Left lung (tissue), 10 donors: ENCODE results near the gene MRPL39. TPM values are rescaled to one million over a fixed set of nuclear protein-coding genes. Genes with fewer than 3 reads are reported as not detected.

Experiments
- ATAC-seq: fragments of 200-7000 bp; cut with Tn5 transposase; one replicate; pipeline ENCODE4 v1.9.1; 2020; ENCODE audit warnings: moderate library complexity
- DNase-seq, 4 donors: peaks; one replicate each; pipeline ENCODE4 v3.0.0-alpha.2; 2013 to 2020
- H3K27ac ChIP-seq, 2 donors: fragments of 200-600 bp; sonication (generic) in 1 of 2; one replicate each; pipeline versions ENCODE4 v1.5.0 to v1.8.0; 2020 to 2021
- H3K27me3 ChIP-seq, 2 donors: fragments of 200-600 bp; sonication (generic) in 1 of 2; one replicate each; pipeline versions ENCODE4 v1.5.0 to v1.8.0; 2020 to 2021
- H3K36me3 ChIP-seq, 2 donors: fragments of 200-600 bp; sonication (generic) in 1 of 2; one replicate each; pipeline versions ENCODE4 v1.5.0 to v1.8.0; 2020 to 2021
- H3K4me1 ChIP-seq, 2 donors: fragments of 200-600 bp; one replicate each; pipeline ENCODE4 v1.8.0; 2021
- H3K4me3 ChIP-seq, 2 donors: fragments of 200-600 bp; sonication (generic) in 1 of 2; one replicate each; pipeline versions ENCODE4 v1.5.0 to v1.8.0; 2020 to 2021; ENCODE audit warnings: mild to moderate bottlenecking in 1 of 2
- H3K9me3 ChIP-seq, 2 donors: fragments of 200-600 bp; sonication (generic) in 1 of 2; one replicate each; pipeline versions ENCODE4 v1.5.0 to v1.8.0; 2020 to 2021
- CTCF ChIP-seq, 2 donors: fragments of 200-600 bp; sonication (generic) in 1 of 2; IDR thresholded peaks; one replicate each; pipeline versions ENCODE4 v1.5.0 to v1.8.0; 2021; ENCODE audit warnings: antibody characterized with exemption in 2 of 2
- intact Hi-C, 2 donors: fragments of 100-400 bp; cut with DNase I; formaldehyde crosslinking; loops; one replicate each; pipeline versions ENCODE4 v1.11.2 to v1.14.2; 2022
- polyA plus RNA-seq, 6 donors: library from polyadenylated mRNA; unstranded; fragments of 120-200 nt; gene quantifications; one replicate each; pipeline ENCODE4 v1.2.1, GENCODE V29; 2013; ENCODE audit not compliant: insufficient read length in 6 of 6
- total RNA-seq, 2 donors: library from RNA; stranded (reverse); fragmentation: NEBNext Ultra II Directional; extraction: Animal tissue kit (Norgen Biotek cat#: 25700); gene quantifications; one replicate each; pipeline ENCODE4 v1.2.1, GENCODE V29; 2021
- donor health status: DM: no; HTN: yes; CAD: no.
- donor health status: DM: no; HTN: no; CAD: no.

The MRPL39 gene
- total and polyA plus RNA-seq, 8 donors, result 21.3 to 36.2 (median 33.1) TPM

- Histone ChIP-seq H3K36me3 (peaks cover 0 to 49% of the 10 kb centered on the region in 2 donors), H3K4me3 (no peak overlapping the region), H3K27me3 (no peaks in the 10 kb centered on the region), H3K4me1 (no peaks in the 10 kb centered on the region), H3K27ac (no peak overlapping the region), H3K9me3 (no peaks in the 10 kb centered on the region)
- no peak for DNase-seq
- intact Hi-C loops, result no loop called here
- ATAC-seq, result no peak
- no peak for TF ChIP-seq CTCF (IDR thresholded peaks at IDR 0.05)
Observed at GRCh38 chr21:25586326-25586725, 21.0 kb downstream of the MRPL39 start.

- no peaks in the 10 kb centered on the region for H3K4me1 ChIP-seq
- TF ChIP-seq CTCF (IDR thresholded peaks at IDR 0.05), result no peak
- intact Hi-C loops, result no loop called here
- H3K4me3 ChIP-seq, result no peak overlapping the region
- H3K27me3 ChIP-seq, result no peaks in the 10 kb centered on the region
- peaks cover 0 to 41% of the 10 kb centered on the region in 2 donors for H3K36me3 ChIP-seq
- no peak for DNase-seq
- ATAC-seq, result no peak
- H3K9me3 ChIP-seq, result no peaks in the 10 kb centered on the region
- no peak overlapping the region for H3K27ac ChIP-seq
Observed at GRCh38 chr21:25584833-25585676, 22.2 kb downstream of the MRPL39 start.

- no peaks in the 10 kb centered on the region for H3K9me3 ChIP-seq
- peaks cover 0 to 26% of the 10 kb centered on the region in 2 donors for H3K36me3 ChIP-seq
- TF ChIP-seq CTCF (IDR thresholded peaks at IDR 0.05), result no peak
- H3K4me3 ChIP-seq, result no peak overlapping the region
- DNase-seq (no peak), ATAC-seq (no peak)
- no peaks in the 10 kb centered on the region for H3K27me3 ChIP-seq
- no peaks in the 10 kb centered on the region for H3K4me1 ChIP-seq
- H3K27ac ChIP-seq, result no peak overlapping the region
- intact Hi-C loops, result no loop called here
Observed at GRCh38 chr21:25583370-25584130, 23.7 kb downstream of the MRPL39 start.

DNA sequence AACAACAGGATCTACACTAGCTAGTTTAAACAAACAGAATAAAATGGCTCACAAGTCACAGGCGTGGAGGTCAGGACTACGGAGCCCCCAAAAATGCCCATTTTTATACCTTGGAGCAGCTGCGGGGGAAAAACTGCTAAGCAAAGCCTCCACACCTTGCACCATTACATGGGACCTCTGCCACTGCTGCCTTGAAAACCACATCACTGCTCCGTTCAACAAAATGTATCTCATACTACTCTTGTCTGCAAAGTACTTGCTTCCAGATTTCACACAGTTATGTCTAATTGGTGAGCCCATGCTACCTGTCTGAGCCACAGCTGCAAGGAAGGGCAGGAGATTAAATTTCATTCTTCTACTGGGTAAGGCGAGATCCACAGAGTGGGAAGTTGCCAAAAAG lies 24.4 kb downstream of the MRPL39 start:
- H3K4me1 ChIP-seq, result no peaks in the 10 kb centered on the region
- DNase-seq (no peak), ATAC-seq (no peak)
- no peak overlapping the region for H3K27ac ChIP-seq
- intact Hi-C loops, result no loop called here
- no peak overlapping the region for H3K4me3 ChIP-seq
- H3K9me3 ChIP-seq, result no peaks in the 10 kb centered on the region
- H3K36me3 ChIP-seq, result peaks cover 0 to 22% of the 10 kb centered on the region in 2 donors
- TF ChIP-seq CTCF (IDR thresholded peaks at IDR 0.05), result no peak
- H3K27me3 ChIP-seq, result no peaks in the 10 kb centered on the region

- Histone ChIP-seq H3K27ac (no peak overlapping the region), H3K4me3 (no peak overlapping the region), H3K36me3 (peaks cover 0 to 17% of the 10 kb centered on the region in 2 donors), H3K27me3 (no peaks in the 10 kb centered on the region), H3K9me3 (no peaks in the 10 kb centered on the region), H3K4me1 (no peaks in the 10 kb centered on the region)
- no peak for DNase-seq
- intact Hi-C loops, result no loop called here
- no peak for ATAC-seq
- no peak for TF ChIP-seq CTCF (IDR thresholded peaks at IDR 0.05)
Observed at GRCh38 chr21:25582164-25582790, 25.0 kb downstream of the MRPL39 start.
